Activated T-helper 17 cell treated with anti-CD3 and anti-CD28 coated beads, Interleukin-2, amount 50 U/mL, for 72 hours (primary cell): ENCODE measurements around the gene IGFL4. TPM values are rescaled to one million over a fixed set of nuclear protein-coding genes. Genes with fewer than 3 reads are reported as not detected.

Experiments
- ATAC-seq: fragments of 150-1000 bp; cut with Tn5 transposase; replicated peaks from 2 replicates; pipeline ENCODE4 v1.10.0; 2021; ENCODE audit warnings: mild to moderate bottlenecking, moderate library complexity
- H3K27ac Mint-ChIP-seq: one replicate; pipeline ENCODE4 v1.8.0; 2022; ENCODE audit warnings: mixed read lengths
- H3K27me3 Mint-ChIP-seq: one replicate; pipeline ENCODE4 v1.8.0; 2022; ENCODE audit warnings: mixed read lengths
- H3K36me3 Mint-ChIP-seq: one replicate; pipeline ENCODE4 v1.8.0; 2022; ENCODE audit warnings: low read depth, mild to moderate bottlenecking, mixed read lengths
- H3K4me1 Mint-ChIP-seq: one replicate; pipeline ENCODE4 v1.8.0; 2022; ENCODE audit warnings: mixed read lengths
- H3K4me3 Mint-ChIP-seq: one replicate; pipeline ENCODE4 v1.8.0; 2022; ENCODE audit warnings: mild to moderate bottlenecking, mixed read lengths
- H3K9me3 Mint-ChIP-seq: one replicate; pipeline ENCODE4 v1.8.0; 2022; ENCODE audit warnings: mixed read lengths
- total RNA-seq, 2 donors: library from RNA; stranded (reverse); gene quantifications; one replicate each; pipeline ENCODE4 v1.2.3, GENCODE V29; 2022

The IGFL4 gene
- total RNA-seq, 2 donors from 2014 or later, result not detected

GRCh38 chr19:46019270-46019669 lies 21.5 kb downstream of the IGFL4 start:
- no peaks in the 10 kb centered on the region for H3K9me3 Mint-ChIP-seq
- H3K4me1 Mint-ChIP-seq, result peaks cover 13% of the 10 kb centered on the region

GRCh38 chr19:46018729-46019251 lies 22.0 kb downstream of the IGFL4 start:
- ATAC-seq, result no peak
- no peak overlapping the region for H3K27ac Mint-ChIP-seq
- H3K27me3 Mint-ChIP-seq, result peaks cover 8% of the 10 kb centered on the region
- H3K4me3 Mint-ChIP-seq, result no peak overlapping the region
- no peaks in the 10 kb centered on the region for H3K9me3 Mint-ChIP-seq
- H3K36me3 Mint-ChIP-seq, result peaks cover 8% of the 10 kb centered on the region
- H3K4me1 Mint-ChIP-seq, result peaks cover 13% of the 10 kb centered on the region

More at GRCh38 chr19:46019270-46019669, 21.5 kb downstream of the IGFL4 start:
- H3K27ac Mint-ChIP-seq, result no peak overlapping the region
- H3K4me3 Mint-ChIP-seq, result no peak overlapping the region
- H3K27me3 Mint-ChIP-seq, result peaks cover 13% of the 10 kb centered on the region
- peaks cover 5% of the 10 kb centered on the region for H3K36me3 Mint-ChIP-seq
- ATAC-seq, result no peak

DNA sequence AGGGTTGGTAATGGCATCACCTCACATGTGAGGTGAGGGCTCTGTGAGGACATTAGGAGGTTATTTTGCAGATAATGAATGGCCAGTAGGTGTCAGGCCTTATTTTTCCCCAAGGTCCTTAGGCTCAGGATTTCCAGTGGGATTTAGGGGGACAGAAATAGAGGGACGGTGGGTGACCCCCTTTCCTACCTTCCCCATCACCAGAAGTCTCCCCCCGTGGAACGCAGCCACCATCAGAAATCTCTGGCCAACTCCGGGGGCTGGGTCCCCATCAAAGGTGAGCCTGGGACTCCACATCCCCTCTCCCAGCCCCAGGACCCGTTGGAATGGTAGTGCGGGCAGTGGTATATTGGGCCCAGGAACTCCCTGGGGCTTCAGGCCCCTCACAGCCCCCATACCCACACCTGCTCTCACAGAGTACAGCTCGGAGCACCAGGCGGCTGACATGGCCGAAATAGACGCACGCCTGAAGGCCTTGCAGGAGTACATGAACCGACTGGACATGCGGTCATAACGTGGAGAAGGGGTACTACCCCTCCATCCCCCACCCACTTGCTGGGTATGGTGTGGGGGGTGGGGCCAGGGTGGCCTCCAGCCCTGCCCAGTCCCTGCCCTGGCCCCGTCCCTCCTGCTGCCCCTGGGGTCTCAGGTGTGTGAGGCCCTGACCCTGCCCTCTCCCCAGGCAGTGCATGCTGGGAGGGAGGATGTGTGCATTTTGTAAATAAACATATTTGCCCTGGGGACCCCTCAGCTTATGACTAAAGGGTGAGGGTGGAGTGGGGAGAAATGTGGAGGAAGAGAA lies 22.7 kb downstream of the IGFL4 start:
- Mint-ChIP-seq H3K36me3 (peaks cover 8% of the 10 kb centered on the region), H3K4me1 (peaks cover 13% of the 10 kb centered on the region), H3K27ac (no peak overlapping the region), H3K4me3 (no peak overlapping the region), H3K27me3 (peaks cover 7% of the 10 kb centered on the region), H3K9me3 (no peaks in the 10 kb centered on the region)
- no peak for ATAC-seq

GRCh38 chr19:46017095-46017429 lies 23.7 kb downstream of the IGFL4 start:
- no peaks in the 10 kb centered on the region for H3K9me3 Mint-ChIP-seq
- H3K4me1 Mint-ChIP-seq, result peaks cover 13% of the 10 kb centered on the region
- H3K4me3 Mint-ChIP-seq, result peak overlapping the region; percentile 87

DNA sequence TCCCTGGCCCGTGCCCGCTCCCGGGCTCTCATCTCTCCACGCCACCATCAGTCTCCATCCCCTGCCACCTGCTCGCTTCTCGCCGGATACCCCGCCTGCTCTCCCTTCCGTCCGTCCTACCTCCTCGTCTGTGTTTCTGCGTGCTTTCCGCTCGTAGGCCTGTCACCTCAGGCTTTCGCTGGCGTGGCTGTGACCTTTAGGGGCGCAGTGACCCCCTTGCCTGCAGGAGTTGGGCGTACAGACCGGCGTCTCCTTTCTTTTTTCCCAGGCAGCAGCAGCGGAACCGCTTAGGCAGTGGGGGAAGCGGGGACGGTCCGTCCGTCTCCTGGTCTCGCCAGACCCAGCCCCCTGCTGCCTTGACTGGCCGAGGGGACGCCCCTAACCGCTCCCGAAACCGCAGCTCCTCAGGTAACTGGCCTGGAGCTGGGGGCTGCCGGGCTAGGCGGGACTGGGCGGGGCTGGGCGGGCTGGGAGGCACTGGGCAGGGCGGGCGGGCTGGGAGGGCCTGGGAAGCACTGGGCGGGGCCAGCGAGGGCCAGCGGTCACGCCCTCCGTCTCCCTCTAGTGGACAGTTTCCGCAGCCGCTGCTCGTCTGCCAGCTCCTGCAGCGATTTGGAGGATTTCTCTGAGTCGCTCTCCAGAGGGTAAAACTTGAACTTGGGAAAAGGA lies 24.2 kb downstream of the IGFL4 start:
- Mint-ChIP-seq H3K36me3 (peaks cover 10% of the 10 kb centered on the region), H3K4me3 (peak overlapping the region; percentile 87), H3K27ac (no peak overlapping the region), H3K9me3 (no peaks in the 10 kb centered on the region), H3K4me1 (peaks cover 13% of the 10 kb centered on the region), H3K27me3 (peaks cover 7% of the 10 kb centered on the region)
- peak; percentile 78 for ATAC-seq

More at GRCh38 chr19:46017095-46017429, 23.7 kb downstream of the IGFL4 start:
- peaks cover 7% of the 10 kb centered on the region for H3K27me3 Mint-ChIP-seq
- ATAC-seq, result no peak
- no peak overlapping the region for H3K27ac Mint-ChIP-seq
- H3K36me3 Mint-ChIP-seq, result peaks cover 8% of the 10 kb centered on the region

GRCh38 chr19:46015687-46016425 lies 24.9 kb downstream of the IGFL4 start:
- peak overlapping the region; percentile 87 for H3K4me3 Mint-ChIP-seq
- peak; percentile 40 for ATAC-seq
- no peaks in the 10 kb centered on the region for H3K9me3 Mint-ChIP-seq
- H3K4me1 Mint-ChIP-seq, result peaks cover 13% of the 10 kb centered on the region
- peaks cover 13% of the 10 kb centered on the region for H3K36me3 Mint-ChIP-seq
- no peak overlapping the region for H3K27ac Mint-ChIP-seq
- H3K27me3 Mint-ChIP-seq, result peaks cover 7% of the 10 kb centered on the region

- Mint-ChIP-seq H3K36me3 (peaks cover 13% of the 10 kb centered on the region), H3K4me1 (peaks cover 13% of the 10 kb centered on the region), H3K27ac (no peak overlapping the region), H3K4me3 (peak overlapping the region; percentile 87), H3K9me3 (no peaks in the 10 kb centered on the region), H3K27me3 (peaks cover 7% of the 10 kb centered on the region)
- ATAC-seq, result peak; percentile 60
These were observed 25.7 kb downstream of the IGFL4 start for GRCh38 chr19:46014941-46015686.

- Mint-ChIP-seq H3K4me1 (peaks cover 13% of the 10 kb centered on the region), H3K27me3 (peaks cover 7% of the 10 kb centered on the region), H3K4me3 (peak overlapping the region; percentile 49), H3K27ac (no peak overlapping the region), H3K36me3 (peaks cover 13% of the 10 kb centered on the region), H3K9me3 (no peaks in the 10 kb centered on the region)
- ATAC-seq, result no peak
These were observed 26.3 kb downstream of the IGFL4 start for GRCh38 chr19:46014534-46014933.

GRCh38 chr19:46009530-46010510 lies 31.0 kb downstream of the IGFL4 start:
- no peak overlapping the region for H3K27ac Mint-ChIP-seq
- peaks cover 5% of the 10 kb centered on the region for H3K4me1 Mint-ChIP-seq
- ATAC-seq, result peak; percentile 70
- H3K4me3 Mint-ChIP-seq, result no peak overlapping the region
- peaks cover 3% of the 10 kb centered on the region for H3K27me3 Mint-ChIP-seq
- H3K9me3 Mint-ChIP-seq, result no peaks in the 10 kb centered on the region
- peaks cover 41% of the 10 kb centered on the region for H3K36me3 Mint-ChIP-seq

DNA sequence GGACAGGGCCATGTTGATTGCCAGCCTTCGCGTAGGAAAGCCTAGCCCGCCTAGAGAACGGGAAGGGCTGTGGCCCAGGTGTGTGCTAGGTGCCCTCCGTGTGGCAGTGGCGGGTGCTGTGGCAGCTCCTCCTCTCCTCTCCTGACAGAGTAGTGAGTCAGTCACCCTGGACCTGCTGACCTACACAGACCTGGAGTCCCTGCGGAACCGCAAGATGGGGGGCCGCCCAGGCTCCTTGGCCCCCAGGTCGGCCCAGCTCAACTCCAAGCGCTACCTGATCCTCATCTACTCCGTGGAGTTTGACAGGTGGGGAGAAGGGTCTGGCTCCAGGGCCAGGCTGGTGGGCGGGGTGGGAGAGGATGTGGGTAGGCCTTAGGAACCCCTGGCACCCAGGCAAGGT lies 34.4 kb downstream of the IGFL4 start:
- H3K4me1 Mint-ChIP-seq, result no peaks in the 10 kb centered on the region
- peaks cover 29% of the 10 kb centered on the region for H3K36me3 Mint-ChIP-seq
- no peaks in the 10 kb centered on the region for H3K27me3 Mint-ChIP-seq
- no peak overlapping the region for H3K27ac Mint-ChIP-seq
- no peak for ATAC-seq
- H3K4me3 Mint-ChIP-seq, result no peak overlapping the region
- no peaks in the 10 kb centered on the region for H3K9me3 Mint-ChIP-seq

GRCh38 chr19:46002678-46003275 lies 38.0 kb downstream of the IGFL4 start:
- Mint-ChIP-seq H3K36me3 (peaks cover 21% of the 10 kb centered on the region), H3K4me1 (peaks cover 28% of the 10 kb centered on the region), H3K27me3 (no peaks in the 10 kb centered on the region), H3K4me3 (no peak overlapping the region), H3K9me3 (no peaks in the 10 kb centered on the region), H3K27ac (no peak overlapping the region)
- ATAC-seq, result no peak

GRCh38 chr19:46000491-46001246 lies 40.1 kb downstream of the IGFL4 start:
- H3K27ac Mint-ChIP-seq, result peak overlapping the region; percentile 48
- ATAC-seq, result peak; percentile 89
- H3K36me3 Mint-ChIP-seq, result peaks cover 21% of the 10 kb centered on the region
- no peaks in the 10 kb centered on the region for H3K9me3 Mint-ChIP-seq
- H3K27me3 Mint-ChIP-seq, result no peaks in the 10 kb centered on the region
- H3K4me3 Mint-ChIP-seq, result peak overlapping the region; percentile 79
- peaks cover 29% of the 10 kb centered on the region for H3K4me1 Mint-ChIP-seq
